Mucosa of stomach (tissue), 1 donor: ENCODE data around the gene MYH14.
"Not testable (repeated sequence)": the region's sequence is repeated elsewhere in the genome, so short reads cannot be mapped to it uniquely, and the experiment has no call there.

ENCODE experiments used
- H3K27me3 ChIP-seq: one replicate; pipeline ENCODE4 v1.7.0; 2013; ENCODE audit warnings: mild to moderate bottlenecking, low read length; ENCODE audit not compliant: control insufficient read depth, insufficient read depth
- H3K36me3 ChIP-seq: one replicate; pipeline ENCODE4 v1.7.0; 2013; ENCODE audit warnings: low read length; ENCODE audit not compliant: control insufficient read depth, insufficient read depth
- H3K4me1 ChIP-seq: one replicate; pipeline ENCODE4 v1.7.0; 2013; ENCODE audit warnings: mild to moderate bottlenecking, low read length; ENCODE audit not compliant: control insufficient read depth, insufficient read depth
- H3K4me3 ChIP-seq: one replicate; pipeline ENCODE4 v1.7.0; 2013; ENCODE audit warnings: low read length
- H3K9ac ChIP-seq: one replicate; pipeline ENCODE4 v1.7.0; 2013; ENCODE audit warnings: mild to moderate bottlenecking, low read length, moderate library complexity
- H3K9me3 ChIP-seq: one replicate; pipeline ENCODE4 v1.7.0; 2013; ENCODE audit warnings: mild to moderate bottlenecking, low read length, moderate library complexity; ENCODE audit not compliant: control insufficient read depth
- donor health status: Pancreatic carcinoma.

The MYH14 gene

DNA sequence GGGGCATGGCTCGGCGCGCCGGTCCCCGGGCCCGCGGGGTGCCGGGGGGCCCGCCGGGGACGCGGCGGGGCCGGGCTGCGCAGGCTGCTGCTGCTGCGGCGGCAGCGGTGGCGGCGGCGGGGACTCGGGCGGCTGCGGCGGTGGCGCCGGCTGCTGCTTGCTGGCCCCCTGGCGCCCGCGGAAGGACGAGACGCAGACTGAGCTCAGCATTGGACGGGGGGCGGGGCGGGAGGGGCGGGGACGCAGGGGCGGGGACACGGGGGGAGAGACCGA lies 125.4 kb downstream of the MYH14 start:
- H3K4me1 ChIP-seq, result peaks cover 22% of the 10 kb centered on the region

DNA sequence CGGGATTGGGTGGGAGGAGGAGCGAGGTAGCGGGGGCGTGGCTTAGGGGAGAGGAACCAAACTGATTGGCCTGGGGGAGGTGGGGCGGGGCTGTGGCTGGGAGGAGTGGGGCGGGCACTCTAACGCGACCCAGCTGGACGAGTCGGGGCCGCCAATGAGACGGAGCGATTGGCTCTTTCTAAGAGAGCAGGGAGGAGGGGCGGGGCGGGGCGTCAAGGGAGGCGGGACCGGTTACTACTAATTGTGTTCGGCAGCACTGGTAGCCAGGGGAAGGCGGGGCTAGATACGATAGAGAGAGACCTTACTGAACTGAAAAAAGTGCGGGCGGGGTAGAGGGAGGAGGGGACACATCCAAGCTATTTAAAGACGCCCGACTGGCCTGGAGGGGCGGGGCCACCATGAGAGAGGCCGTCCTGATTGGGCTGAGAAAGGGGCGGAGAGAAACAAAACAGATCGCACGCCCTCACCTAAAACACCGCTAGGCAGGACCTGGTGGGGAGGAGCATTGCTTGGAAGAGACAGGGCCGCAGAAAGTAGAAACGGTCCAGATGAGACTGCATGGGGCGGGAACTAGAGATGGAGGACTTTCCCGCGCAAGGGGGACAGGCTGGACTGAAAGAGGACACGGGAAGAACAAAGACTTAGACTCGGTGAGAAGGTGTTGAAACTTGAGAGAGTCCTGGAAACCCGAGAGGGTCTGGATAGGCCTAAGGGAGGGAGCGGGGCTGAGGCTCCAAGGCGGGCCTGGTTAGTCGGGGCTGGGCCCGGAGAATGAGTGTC lies 125.9 kb downstream of the MYH14 start, which contains the start of gene KCNC3:
KCNC3 (minus strand) TSS at position 232 of the 780 bp plus-strand sequence. CDS start 295 bp downstream, outside the sequence.
- H3K4me1 ChIP-seq, result peaks cover 27% of the 10 kb centered on the region

More for the DNA sequence above, 125.4 kb downstream of the MYH14 start:
- Histone ChIP-seq H3K36me3 (no peaks in the 10 kb centered on the region), H3K9ac (no peak overlapping the region), H3K9me3 (no peaks in the 10 kb centered on the region), H3K4me3 (no peak overlapping the region), H3K27me3 (peaks cover 79% of the 10 kb centered on the region)

GRCh38 chr19:50329926-50330294 lies 126.5 kb downstream of the MYH14 start:
- H3K27me3 ChIP-seq, result peaks cover 85% of the 10 kb centered on the region
- not testable (repeated sequence) for H3K9me3 ChIP-seq, H3K36me3 ChIP-seq, H3K9ac ChIP-seq, H3K4me3 ChIP-seq
- peaks cover 27% of the 10 kb centered on the region for H3K4me1 ChIP-seq

More for the DNA sequence above, 125.9 kb downstream of the MYH14 start, which contains the start of gene KCNC3:
- no peak within 1 kb of the TSS for H3K4me3 ChIP-seq
- no peaks in the 10 kb centered on the region for H3K36me3 ChIP-seq
- H3K27me3 ChIP-seq, result peaks cover 84% of the 10 kb centered on the region
- no peaks in the 10 kb centered on the region for H3K9me3 ChIP-seq
- no peak within 1 kb of the TSS for H3K9ac ChIP-seq

GRCh38 chr19:50330365-50331078 lies 127.1 kb downstream of the MYH14 start:
- peaks cover 27% of the 10 kb centered on the region for H3K4me1 ChIP-seq
- H3K9ac ChIP-seq, result no peak overlapping the region
- H3K36me3 ChIP-seq, result no peaks in the 10 kb centered on the region
- no peaks in the 10 kb centered on the region for H3K9me3 ChIP-seq
- H3K4me3 ChIP-seq, result no peak overlapping the region
- H3K27me3 ChIP-seq, result peaks cover 79% of the 10 kb centered on the region

- H3K9ac ChIP-seq, result no peak overlapping the region
- H3K9me3 ChIP-seq, result no peaks in the 10 kb centered on the region
- H3K27me3 ChIP-seq, result peaks cover 71% of the 10 kb centered on the region
- no peak overlapping the region for H3K4me3 ChIP-seq
- no peaks in the 10 kb centered on the region for H3K36me3 ChIP-seq
- H3K4me1 ChIP-seq, result peaks cover 23% of the 10 kb centered on the region
Observed at GRCh38 chr19:50331221-50331993, 128.0 kb downstream of the MYH14 start.

GRCh38 chr19:50331994-50332243 lies 128.5 kb downstream of the MYH14 start:
- Histone ChIP-seq H3K36me3 (no peaks in the 10 kb centered on the region), H3K27me3 (peaks cover 65% of the 10 kb centered on the region), H3K9me3 (no peaks in the 10 kb centered on the region), H3K4me1 (peaks cover 23% of the 10 kb centered on the region), H3K4me3 (no peak overlapping the region), H3K9ac (no peak overlapping the region)

GRCh38 chr19:50332244-50333038 lies 129.0 kb downstream of the MYH14 start:
- peaks cover 60% of the 10 kb centered on the region for H3K27me3 ChIP-seq

DNA sequence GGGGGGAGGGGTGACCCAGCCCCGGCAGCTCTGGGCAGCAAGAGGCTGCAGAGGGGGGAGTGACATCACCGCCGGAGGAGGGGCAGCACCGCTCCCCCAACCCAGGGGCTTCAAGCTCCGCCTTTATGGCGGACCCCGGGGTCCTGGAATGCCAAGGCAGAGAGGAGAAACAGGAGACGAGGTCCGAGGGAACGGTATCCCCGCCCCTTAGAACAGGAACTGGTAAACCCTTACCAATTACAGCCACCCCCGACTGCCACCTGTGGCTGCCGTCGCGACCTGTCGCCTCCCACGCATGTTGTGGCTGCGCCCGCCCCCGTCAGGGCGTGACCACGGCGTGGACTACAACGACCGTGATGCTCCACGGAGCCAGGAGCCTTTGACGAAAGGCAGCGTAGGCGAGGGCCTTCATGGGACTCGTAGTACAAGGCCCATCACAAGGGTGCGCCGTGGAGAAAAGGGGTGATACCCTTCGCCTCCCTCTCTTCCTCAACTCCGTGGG lies 129.9 kb downstream of the MYH14 start:
- peak overlapping the region; percentile 29 for H3K9ac ChIP-seq
- peak overlapping the region; percentile 61 for H3K4me3 ChIP-seq
- no peaks in the 10 kb centered on the region for H3K9me3 ChIP-seq
- H3K4me1 ChIP-seq, result peaks cover 23% of the 10 kb centered on the region
- no peaks in the 10 kb centered on the region for H3K36me3 ChIP-seq
- H3K27me3 ChIP-seq, result peaks cover 53% of the 10 kb centered on the region

More at GRCh38 chr19:50332244-50333038, 129.0 kb downstream of the MYH14 start:
- peaks cover 23% of the 10 kb centered on the region for H3K4me1 ChIP-seq
- no peaks in the 10 kb centered on the region for H3K9me3 ChIP-seq
- H3K36me3 ChIP-seq, result no peaks in the 10 kb centered on the region
- no peak overlapping the region for H3K9ac ChIP-seq
- no peak overlapping the region for H3K4me3 ChIP-seq

DNA sequence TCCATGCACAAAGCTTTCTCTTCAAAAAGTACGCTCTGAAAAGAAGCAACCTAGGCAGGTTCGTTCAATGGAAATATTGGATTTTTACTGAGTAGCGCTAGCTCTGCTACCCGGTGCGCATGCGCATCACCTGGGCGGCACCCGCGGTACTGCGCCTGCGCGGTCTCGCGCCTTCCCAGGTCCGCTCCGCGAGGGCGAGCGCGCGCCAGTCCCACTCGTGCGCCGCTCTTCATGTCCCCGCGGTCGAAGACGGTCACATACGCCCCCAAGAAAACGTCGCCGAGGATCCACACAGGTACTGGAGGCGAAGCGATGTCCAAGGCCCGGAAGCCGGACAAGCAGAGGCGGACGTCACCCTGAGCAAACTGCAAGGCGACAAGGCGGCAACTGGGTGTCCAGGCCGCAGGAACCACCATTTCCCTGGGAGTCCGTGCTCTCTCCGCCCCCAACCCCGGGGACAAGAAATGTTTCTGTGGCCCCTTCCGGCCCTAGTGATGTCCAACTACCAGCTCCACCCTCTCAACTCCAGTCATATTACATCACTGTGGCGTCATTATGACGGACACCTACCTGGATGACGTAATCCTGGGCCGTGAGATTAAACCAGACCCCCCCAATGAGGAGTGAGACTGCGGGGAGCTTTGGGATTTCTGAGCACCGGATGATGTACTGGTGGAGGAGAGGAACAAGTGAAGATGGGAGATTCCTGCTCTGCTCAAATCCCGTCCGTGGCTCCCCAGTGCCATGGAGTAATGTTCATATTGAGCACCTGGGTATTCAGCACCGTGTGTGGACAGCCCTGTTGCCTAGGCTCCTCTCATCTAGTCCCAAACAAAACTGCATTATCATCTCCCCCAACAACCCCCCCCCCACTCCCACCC lies 130.6 kb downstream of the MYH14 start:
- Histone ChIP-seq H3K27me3 (peaks cover 51% of the 10 kb centered on the region), H3K4me1 (peaks cover 23% of the 10 kb centered on the region), H3K9me3 (no peaks in the 10 kb centered on the region), H3K9ac (peak overlapping the region; percentile 29), H3K4me3 (peak overlapping the region; percentile 61), H3K36me3 (no peaks in the 10 kb centered on the region)

DNA sequence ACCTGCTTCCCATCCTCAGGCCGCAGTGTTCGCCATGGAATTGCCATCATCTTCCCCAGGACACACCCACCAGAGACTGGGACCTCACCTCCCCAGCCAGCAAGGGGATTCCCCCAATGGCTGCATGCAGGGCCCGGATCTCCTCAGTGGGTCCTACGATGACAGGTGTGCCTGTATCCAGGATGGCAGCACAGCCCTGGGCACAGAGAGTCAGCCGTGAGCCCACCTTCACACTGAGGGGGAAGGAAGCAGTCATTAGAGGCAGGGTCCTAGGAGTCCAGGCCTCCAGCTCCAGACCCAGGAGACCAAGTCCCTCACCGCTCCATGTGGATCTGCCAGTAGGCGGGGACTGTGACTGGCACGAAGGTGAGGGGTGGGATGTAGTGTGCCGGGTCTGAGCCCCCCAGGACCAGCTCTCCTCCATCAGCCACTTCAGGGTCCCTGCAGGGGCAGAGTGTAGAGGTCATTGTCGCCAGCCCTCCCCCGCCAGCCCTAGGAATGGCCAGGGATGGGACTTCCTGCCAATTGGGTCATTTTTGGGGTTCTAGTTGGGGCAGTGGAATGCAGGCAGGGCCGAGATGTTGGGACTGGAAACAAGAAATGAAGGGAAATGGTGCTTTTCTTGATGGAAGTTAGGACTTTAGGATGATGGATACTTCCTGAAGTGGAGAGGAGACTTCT lies 131.5 kb downstream of the MYH14 start:
- H3K9ac ChIP-seq, result no peak overlapping the region
- H3K4me1 ChIP-seq, result peaks cover 18% of the 10 kb centered on the region
- no peaks in the 10 kb centered on the region for H3K9me3 ChIP-seq

More for the DNA sequence above, 131.5 kb downstream of the MYH14 start:
- Histone ChIP-seq H3K4me3 (no peak overlapping the region), H3K27me3 (peaks cover 43% of the 10 kb centered on the region), H3K36me3 (no peaks in the 10 kb centered on the region)
